ENCODE results near the gene ACSS3.
"Not testable (repeated sequence)": the region's sequence is repeated elsewhere in the genome, so short reads cannot be mapped to it uniquely, and the experiment has no call there.

The ACSS3 gene

GRCh38 chr12:81077686-81078441, at the start of gene ACSS3:
TSS of gene ACSS3 (plus strand) at chr12:81078079. CDS start at chr12:81078121, 42 bp downstream.
- DNase-seq (ENCODE audit: low read depth) = no peak

- DNase-seq (ENCODE audit: low read depth) = no peak
Measured at GRCh38 chr12:81034926-81035325, 43.0 kb upstream of the ACSS3 start.

GRCh38 chr12:81039231-81039630, 38.6 kb upstream of the ACSS3 start:
- DNase-seq (ENCODE audit: low read depth) = no peak

- DNase-seq (ENCODE audit: low read depth) = no peak
Measured at GRCh38 chr12:81043979-81044740, 33.7 kb upstream of the ACSS3 start.

- DNase-seq (ENCODE audit: low read depth) = not testable (repeated sequence)
Measured at GRCh38 chr12:81064971-81065370, 12.9 kb upstream of the ACSS3 start.

- no peak for DNase-seq (ENCODE audit: low read depth)
Measured at GRCh38 chr12:81070846-81071245, 7.0 kb upstream of the ACSS3 start.

- no peak for DNase-seq (ENCODE audit: low read depth)
Measured at GRCh38 chr12:81075539-81075938, 2.3 kb upstream of the ACSS3 start.

GRCh38 chr12:81077329-81077685, 572 bp upstream of the ACSS3 start:
- DNase-seq (ENCODE audit: low read depth) = no peak

GRCh38 chr12:81078469-81079196, 754 bp downstream of the ACSS3 start:
- no peak for DNase-seq (ENCODE audit: low read depth)

GRCh38 chr12:81079280-81080076, 1.6 kb downstream of the ACSS3 start:
- no peak for DNase-seq (ENCODE audit: low read depth)

GRCh38 chr12:81080431-81080983, 2.6 kb downstream of the ACSS3 start:
- DNase-seq (ENCODE audit: low read depth) = no peak

- no peak for DNase-seq (ENCODE audit: low read depth)
Measured at GRCh38 chr12:81081726-81082125, 3.8 kb downstream of the ACSS3 start.

- DNase-seq (ENCODE audit: low read depth) = no peak
Measured at GRCh38 chr12:81083018-81083417, 5.1 kb downstream of the ACSS3 start.

GRCh38 chr12:81083906-81084513, 6.1 kb downstream of the ACSS3 start:
- DNase-seq (ENCODE audit: low read depth) = no peak

- DNase-seq (ENCODE audit: low read depth) = no peak
Measured at GRCh38 chr12:81084811-81085350, 7.0 kb downstream of the ACSS3 start.

- no peak for DNase-seq (ENCODE audit: low read depth)
Measured at GRCh38 chr12:81085832-81086231, 8.0 kb downstream of the ACSS3 start.

GRCh38 chr12:81086342-81086741, 8.5 kb downstream of the ACSS3 start:
- DNase-seq (ENCODE audit: low read depth) = no peak

GRCh38 chr12:81088221-81088620, 10.3 kb downstream of the ACSS3 start:
- DNase-seq (ENCODE audit: low read depth) = no peak

- DNase-seq (ENCODE audit: low read depth) = no peak
Measured at GRCh38 chr12:81089412-81089811, 11.5 kb downstream of the ACSS3 start.

- DNase-seq (ENCODE audit: low read depth) = no peak
Measured at GRCh38 chr12:81092053-81092452, 14.2 kb downstream of the ACSS3 start.
